ENCODE measurements around the gene FAM110D.

The FAM110D gene

GRCh38 chr1:26189331-26189730, 30.5 kb downstream of the FAM110D start:
- no peak for DNase-seq (ENCODE audit: low read depth)

GRCh38 chr1:26189751-26190275, 30.9 kb downstream of the FAM110D start:
- no peak for DNase-seq (ENCODE audit: low read depth)

- DNase-seq (ENCODE audit: low read depth) = no peak
Measured at GRCh38 chr1:26190373-26190987, 31.6 kb downstream of the FAM110D start, which contains the start of gene CATSPER4. TSS of gene CATSPER4 (plus strand) at chr1:26190602. CDS start at chr1:26190628, 26 bp downstream.

- no peak for DNase-seq (ENCODE audit: low read depth)
Measured at GRCh38 chr1:26191739-26192138, 32.9 kb downstream of the FAM110D start.

GRCh38 chr1:26195805-26196204, 36.9 kb downstream of the FAM110D start:
- no peak for DNase-seq (ENCODE audit: low read depth)

- no peak for DNase-seq (ENCODE audit: low read depth)
Measured at GRCh38 chr1:26197301-26197700, 38.4 kb downstream of the FAM110D start.

- no peak for DNase-seq (ENCODE audit: low read depth)
Measured at GRCh38 chr1:26197813-26198212, 38.9 kb downstream of the FAM110D start.

- no peak for DNase-seq (ENCODE audit: low read depth)
Measured at GRCh38 chr1:26200413-26200812, 41.5 kb downstream of the FAM110D start.

GRCh38 chr1:26203642-26204318, 44.9 kb downstream of the FAM110D start:
- no peak for DNase-seq (ENCODE audit: low read depth)

- DNase-seq (ENCODE audit: low read depth) = no peak
Measured at GRCh38 chr1:26210147-26210870, 51.4 kb downstream of the FAM110D start.

- DNase-seq (ENCODE audit: low read depth) = no peak
Measured at GRCh38 chr1:26212726-26213125, 53.8 kb downstream of the FAM110D start.

- DNase-seq (ENCODE audit: low read depth) = no peak
Measured at GRCh38 chr1:26213335-26213905, 54.5 kb downstream of the FAM110D start.

Measured in stromal cell of bone marrow (primary cell).